K562 (cell line): ENCODE data around the gene CIART. TPM values are rescaled to one million over a fixed set of nuclear protein-coding genes. Genes with fewer than 3 reads are reported as not detected.

ENCODE experiments used
- CBX1 ChIP-seq: sonication (generic); IDR thresholded peaks from 2 replicates; pipeline ENCODE4 v1.6.1; 2016; ENCODE audit warnings: antibody characterized with exemption, low read depth, mild to moderate bottlenecking
- PPARD ChIP-seq: fragments of 250-450 bp; sonication (Bioruptor Pico); IDR thresholded peaks from 2 replicates; pipeline ENCODE4 v1.8.0; 2022; ENCODE audit warnings: inconsistent platforms, mild to moderate bottlenecking, moderate library complexity
- SMARCE1 ChIP-seq: fragments of 450-650 bp; IDR thresholded peaks from 2 replicates; pipeline ENCODE4 v1.7.1; 2016; ENCODE audit warnings: mild to moderate bottlenecking
- ZBTB17 ChIP-seq: fragments of 450-650 bp; formaldehyde crosslinking; IDR thresholded peaks from 2 replicates; pipeline ENCODE4 v1.4.0; 2020; ENCODE audit warnings: mild to moderate bottlenecking
- ZBTB33 ChIP-seq: sonication (generic); formaldehyde crosslinking; IDR thresholded peaks from 2 replicates; pipeline ENCODE4 v1.8.1; 2023; ENCODE audit warnings: mild to moderate bottlenecking, missing genetic modification reagents
- ZFPM2 ChIP-seq: fragments of 250-450 bp; sonication (Bioruptor Pico); IDR thresholded peaks from 2 replicates; pipeline ENCODE4 v1.5.1; 2022; ENCODE audit warnings: mild to moderate bottlenecking
- ZNF263 ChIP-seq: sonication (generic); formaldehyde crosslinking; IDR thresholded peaks from 2 replicates; pipeline ENCODE4 v1.8.0; 2022; ENCODE audit warnings: mild to moderate bottlenecking, missing genetic modification reagents, borderline replicate concordance
- ZNF408 ChIP-seq: fragments of 250-450 bp; sonication (Bioruptor Pico); IDR thresholded peaks from 2 replicates; pipeline ENCODE4 v1.4.0; 2020; ENCODE audit warnings: low read depth, mild to moderate bottlenecking, moderate library complexity
- ZSCAN29 ChIP-seq: fragments of 450-650 bp; IDR thresholded peaks from 2 replicates; pipeline ENCODE4 v1.6.1; 2017
- polyA plus RNA-seq, 8 experiments: library from polyadenylated mRNA; depleted of rRNA in 4 of 8; stranded (reverse) in 5 of 8; unstranded in 3 of 8; fragments of >200 nt; fragmentation: Nextera tagmentation in 2 of 8; fragmentation: Illumina TruSeq in 1 of 8; extraction: Ambion mirVana in 2 of 8; extraction: Trizol in 1 of 8; gene quantifications; 2 replicates each; pipeline versions ENCODE4 v1.2.1 to v1.2.3, GENCODE V29; 2011 to 2014; ENCODE audit warnings: inconsistent platforms in 1 of 8, missing spikeins in 1 of 8
- total RNA-seq, 7 experiments: library from RNA; depleted of rRNA in 6 of 7; stranded (reverse); fragments of >200 nt in 6 of 7; fragmentation: Illumina TruSeq in 2 of 7; extraction: Trizol in 2 of 7; gene quantifications; 2 replicates each; pipeline versions ENCODE4 v1.2.1 to v1.2.3, GENCODE V29; 2011 to 2021; ENCODE audit warnings: low replicate concordance in 1 of 7
- TF ChIP-seq, protein P1 (sequence below): fragments of 450-650 bp; IDR thresholded peaks from 2 replicates; pipeline ENCODE4 v1.6.1; 2016; ENCODE audit warnings: low read depth
- TF ChIP-seq, protein P2 (sequence below): fragments of 250-450 bp; sonication (Bioruptor Pico); IDR thresholded peaks from 2 replicates; pipeline ENCODE4 v1.4.0; 2020; ENCODE audit warnings: mild to moderate bottlenecking, moderate library complexity, borderline replicate concordance

The CIART gene
- total and polyA plus RNA-seq, 9 of the 15 experiments (the other 6 are each of a cell fraction or from before 2014, with no cell fraction given): 0.07 to 0.35 (median 0.19) TPM; not detected in 2

DNA sequence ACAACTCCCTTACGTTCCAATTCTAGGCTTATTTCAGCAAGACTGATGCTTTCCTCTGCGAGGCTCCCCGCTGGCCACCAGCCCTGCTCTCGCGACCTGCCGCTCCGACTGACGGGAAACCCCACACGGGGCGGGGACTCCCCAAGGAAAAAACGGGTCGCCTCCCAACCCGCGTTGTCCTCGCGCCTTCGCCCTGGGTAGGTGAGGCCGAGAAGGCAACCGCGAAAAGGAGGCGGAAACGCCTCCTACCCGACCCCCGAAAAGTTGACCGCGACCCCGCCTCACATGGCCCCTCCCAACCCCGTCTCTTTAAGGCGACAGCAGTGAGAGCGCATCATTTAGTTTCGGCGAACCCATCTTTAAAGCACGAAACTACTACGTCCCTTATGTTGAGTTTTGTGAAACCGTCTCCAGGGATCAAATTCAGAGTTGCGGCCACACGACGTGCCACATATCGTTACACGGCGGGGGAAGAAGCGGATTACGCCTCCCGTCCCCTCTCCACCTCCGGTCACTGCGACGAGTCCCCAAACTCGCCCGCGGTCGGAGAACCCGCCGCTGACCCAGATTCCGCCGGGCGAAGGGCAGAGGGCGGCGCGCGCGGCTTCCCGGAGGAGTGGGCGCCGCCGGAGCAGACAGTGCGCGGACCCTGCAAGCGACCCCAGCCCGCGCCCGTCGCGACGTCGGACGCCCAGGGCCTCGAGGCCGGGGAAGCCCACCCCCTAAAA lies 47.6 kb upstream of the CIART start (continued):
- TF ChIP-seq, protein P1, sequence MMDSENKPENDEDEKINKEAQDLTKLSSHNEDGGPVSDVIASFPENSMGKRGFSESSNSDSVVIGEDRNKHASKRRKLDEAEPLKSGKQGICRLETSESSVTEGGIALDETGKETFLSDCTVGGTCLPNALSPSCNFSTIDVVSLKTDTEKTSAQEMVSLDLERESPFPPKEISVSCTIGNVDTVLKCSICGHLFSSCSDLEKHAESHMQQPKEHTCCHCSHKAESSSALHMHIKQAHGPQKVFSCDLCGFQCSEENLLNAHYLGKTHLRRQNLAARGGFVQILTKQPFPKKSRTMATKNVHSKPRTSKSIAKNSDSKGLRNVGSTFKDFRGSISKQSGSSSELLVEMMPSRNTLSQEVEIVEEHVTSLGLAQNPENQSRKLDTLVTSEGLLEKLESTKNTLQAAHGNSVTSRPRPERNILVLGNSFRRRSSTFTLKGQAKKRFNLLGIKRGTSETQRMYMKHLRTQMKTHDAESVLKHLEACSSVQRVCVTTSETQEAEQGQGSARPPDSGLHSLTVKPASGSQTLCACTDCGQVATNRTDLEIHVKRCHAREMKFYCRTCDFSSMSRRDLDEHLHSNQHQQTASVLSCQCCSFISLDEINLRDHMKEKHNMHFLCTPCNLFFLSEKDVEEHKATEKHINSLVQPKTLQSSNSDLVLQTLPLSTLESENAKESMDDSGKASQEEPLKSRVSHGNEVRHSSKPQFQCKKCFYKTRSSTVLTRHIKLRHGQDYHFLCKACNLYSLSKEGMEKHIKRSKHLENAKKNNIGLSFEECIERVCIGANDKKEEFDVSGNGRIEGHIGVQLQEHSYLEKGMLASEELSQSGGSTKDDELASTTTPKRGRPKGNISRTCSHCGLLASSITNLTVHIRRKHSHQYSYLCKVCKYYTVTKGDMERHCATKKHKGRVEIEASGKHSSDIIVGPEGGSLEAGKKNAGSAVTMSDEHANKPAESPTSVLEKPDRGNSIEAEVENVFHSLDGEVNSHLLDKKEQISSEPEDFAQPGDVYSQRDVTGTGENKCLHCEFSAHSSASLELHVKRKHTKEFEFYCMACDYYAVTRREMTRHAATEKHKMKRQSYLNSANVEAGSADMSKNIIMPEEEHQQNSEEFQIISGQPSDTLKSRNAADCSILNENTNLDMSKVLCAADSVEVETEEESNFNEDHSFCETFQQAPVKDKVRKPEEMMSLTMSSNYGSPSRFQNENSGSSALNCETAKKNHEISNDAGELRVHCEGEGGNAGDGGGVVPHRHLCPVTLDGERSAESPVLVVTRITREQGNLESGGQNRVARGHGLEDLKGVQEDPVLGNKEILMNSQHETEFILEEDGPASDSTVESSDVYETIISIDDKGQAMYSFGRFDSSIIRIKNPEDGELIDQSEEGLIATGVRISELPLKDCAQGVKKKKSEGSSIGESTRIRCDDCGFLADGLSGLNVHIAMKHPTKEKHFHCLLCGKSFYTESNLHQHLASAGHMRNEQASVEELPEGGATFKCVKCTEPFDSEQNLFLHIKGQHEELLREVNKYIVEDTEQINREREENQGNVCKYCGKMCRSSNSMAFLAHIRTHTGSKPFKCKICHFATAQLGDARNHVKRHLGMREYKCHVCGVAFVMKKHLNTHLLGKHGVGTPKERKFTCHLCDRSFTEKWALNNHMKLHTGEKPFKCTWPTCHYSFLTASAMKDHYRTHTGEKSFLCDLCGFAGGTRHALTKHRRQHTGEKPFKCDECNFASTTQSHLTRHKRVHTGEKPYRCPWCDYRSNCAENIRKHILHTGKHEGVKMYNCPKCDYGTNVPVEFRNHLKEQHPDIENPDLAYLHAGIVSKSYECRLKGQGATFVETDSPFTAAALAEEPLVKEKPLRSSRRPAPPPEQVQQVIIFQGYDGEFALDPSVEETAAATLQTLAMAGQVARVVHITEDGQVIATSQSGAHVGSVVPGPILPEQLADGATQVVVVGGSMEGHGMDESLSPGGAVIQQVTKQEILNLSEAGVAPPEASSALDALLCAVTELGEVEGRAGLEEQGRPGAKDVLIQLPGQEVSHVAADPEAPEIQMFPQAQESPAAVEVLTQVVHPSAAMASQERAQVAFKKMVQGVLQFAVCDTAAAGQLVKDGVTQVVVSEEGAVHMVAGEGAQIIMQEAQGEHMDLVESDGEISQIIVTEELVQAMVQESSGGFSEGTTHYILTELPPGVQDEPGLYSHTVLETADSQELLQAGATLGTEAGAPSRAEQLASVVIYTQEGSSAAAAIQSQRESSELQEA: no peak; the same call in 1 of the 2 replicates
- no peak for TF ChIP-seq ZSCAN29
- no peak; the same call in 1 of the 2 replicates for TF ChIP-seq ZNF263 (CRISPR knock-in tag)
- no peak for TF ChIP-seq ZBTB33
- no peak for TF ChIP-seq PPARD (CRISPR knock-in tag)
- TF ChIP-seq SMARCE1: peak; percentile 59; the same call in 1 of the 2 replicates
- no peak for TF ChIP-seq ZNF408
- TF ChIP-seq, protein P2, sequence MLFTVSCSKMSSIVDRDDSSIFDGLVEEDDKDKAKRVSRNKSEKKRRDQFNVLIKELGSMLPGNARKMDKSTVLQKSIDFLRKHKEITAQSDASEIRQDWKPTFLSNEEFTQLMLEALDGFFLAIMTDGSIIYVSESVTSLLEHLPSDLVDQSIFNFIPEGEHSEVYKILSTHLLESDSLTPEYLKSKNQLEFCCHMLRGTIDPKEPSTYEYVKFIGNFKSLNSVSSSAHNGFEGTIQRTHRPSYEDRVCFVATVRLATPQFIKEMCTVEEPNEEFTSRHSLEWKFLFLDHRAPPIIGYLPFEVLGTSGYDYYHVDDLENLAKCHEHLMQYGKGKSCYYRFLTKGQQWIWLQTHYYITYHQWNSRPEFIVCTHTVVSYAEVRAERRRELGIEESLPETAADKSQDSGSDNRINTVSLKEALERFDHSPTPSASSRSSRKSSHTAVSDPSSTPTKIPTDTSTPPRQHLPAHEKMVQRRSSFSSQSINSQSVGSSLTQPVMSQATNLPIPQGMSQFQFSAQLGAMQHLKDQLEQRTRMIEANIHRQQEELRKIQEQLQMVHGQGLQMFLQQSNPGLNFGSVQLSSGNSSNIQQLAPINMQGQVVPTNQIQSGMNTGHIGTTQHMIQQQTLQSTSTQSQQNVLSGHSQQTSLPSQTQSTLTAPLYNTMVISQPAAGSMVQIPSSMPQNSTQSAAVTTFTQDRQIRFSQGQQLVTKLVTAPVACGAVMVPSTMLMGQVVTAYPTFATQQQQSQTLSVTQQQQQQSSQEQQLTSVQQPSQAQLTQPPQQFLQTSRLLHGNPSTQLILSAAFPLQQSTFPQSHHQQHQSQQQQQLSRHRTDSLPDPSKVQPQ (CRISPR knock-in tag): no peak
- TF ChIP-seq ZBTB17 (CRISPR knock-in tag): no peak
- TF ChIP-seq CBX1: 0 out of 2 replicates have a peak, but pooled peaks have one; percentile 26
- no peak for TF ChIP-seq ZFPM2 (CRISPR knock-in tag)
